ENCODE results near the gene TERT.
"Not testable (repeated sequence)": the region's sequence is repeated elsewhere in the genome, so short reads cannot be mapped to it uniquely, and the experiment has no call there.

Gene TERT

GRCh38 chr5:1294206-1294834, 548 bp downstream of the TERT start:
- no peak for DNase-seq (ENCODE audit: low read depth in 3 of 3)

GRCh38 chr5:1293416-1294205, 1.3 kb downstream of the TERT start:
- no peak for DNase-seq (ENCODE audit: low read depth in 3 of 3)

- no peak for DNase-seq (ENCODE audit: low read depth in 3 of 3)
These were observed 1.9 kb downstream of the TERT start for GRCh38 chr5:1292846-1293415.

- DNase-seq (ENCODE audit: low read depth in 3 of 3) = no peak
These were observed 2.7 kb downstream of the TERT start for GRCh38 chr5:1292139-1292538.

- no peak for DNase-seq (ENCODE audit: low read depth in 3 of 3)
These were observed 3.2 kb downstream of the TERT start for GRCh38 chr5:1291611-1292080.

GRCh38 chr5:1290956-1291355, 3.9 kb downstream of the TERT start:
- not testable (repeated sequence) for DNase-seq (ENCODE audit: low read depth in 3 of 3)

- not testable (repeated sequence) for DNase-seq (ENCODE audit: low read depth in 3 of 3)
These were observed 5.3 kb downstream of the TERT start for GRCh38 chr5:1289559-1289958.

- DNase-seq (ENCODE audit: low read depth in 3 of 3) = no peak
These were observed 6.2 kb downstream of the TERT start for GRCh38 chr5:1288439-1289335.

GRCh38 chr5:1285883-1286291, 9.0 kb downstream of the TERT start:
- DNase-seq (ENCODE audit: low read depth in 3 of 3) = no peak

- DNase-seq (ENCODE audit: low read depth in 3 of 3) = no peak
These were observed 9.7 kb downstream of the TERT start for GRCh38 chr5:1285141-1285540.

- DNase-seq (ENCODE audit: low read depth in 3 of 3) = not testable (repeated sequence)
These were observed 10.4 kb downstream of the TERT start for GRCh38 chr5:1284336-1284970.

GRCh38 chr5:1283729-1284041, 11.2 kb downstream of the TERT start:
- DNase-seq (ENCODE audit: low read depth in 3 of 3) = not testable (repeated sequence)

GRCh38 chr5:1282993-1283728, 11.7 kb downstream of the TERT start:
- not testable (repeated sequence) for DNase-seq (ENCODE audit: low read depth in 3 of 3)

- DNase-seq (ENCODE audit: low read depth in 3 of 3) = no peak
These were observed 12.5 kb downstream of the TERT start for GRCh38 chr5:1282131-1282992.

GRCh38 chr5:1281038-1281882, 13.6 kb downstream of the TERT start:
- DNase-seq (ENCODE audit: low read depth in 3 of 3) = no peak

GRCh38 chr5:1280177-1281037, 14.5 kb downstream of the TERT start:
- no peak for DNase-seq (ENCODE audit: low read depth in 3 of 3)

- DNase-seq (ENCODE audit: low read depth in 3 of 3) = no peak
These were observed 15.3 kb downstream of the TERT start for GRCh38 chr5:1279443-1280151.

All from stimulated activated CD4-positive, alpha-beta T cell treated with anti-CD3 and anti-CD28 coated beads, TNF-alpha, amount 100 ng/mL, for 4 hours (primary cell).